Lower leg skin (tissue), 3 donors: ENCODE data around the gene ELFN1.

Experiments
- POLR2A ChIP-seq, 2 donors: fragments of 450-650 bp; IDR thresholded peaks; one replicate each; pipeline ENCODE4 v1.6.1; 2016 to 2017; ENCODE audit warnings: antibody characterized with exemption in 2 of 2, mild to moderate bottlenecking in 1 of 2, moderate library complexity in 1 of 2
- TF ChIP-seq, protein P1 (sequence below), 3 donors: fragments of 450-650 bp; IDR thresholded peaks; one replicate each; pipeline ENCODE4 v1.5.1; 2016; ENCODE audit warnings: antibody characterized with exemption in 3 of 3, mild to moderate bottlenecking in 3 of 3, moderate library complexity in 2 of 3

- TF ChIP-seq, protein P1, sequence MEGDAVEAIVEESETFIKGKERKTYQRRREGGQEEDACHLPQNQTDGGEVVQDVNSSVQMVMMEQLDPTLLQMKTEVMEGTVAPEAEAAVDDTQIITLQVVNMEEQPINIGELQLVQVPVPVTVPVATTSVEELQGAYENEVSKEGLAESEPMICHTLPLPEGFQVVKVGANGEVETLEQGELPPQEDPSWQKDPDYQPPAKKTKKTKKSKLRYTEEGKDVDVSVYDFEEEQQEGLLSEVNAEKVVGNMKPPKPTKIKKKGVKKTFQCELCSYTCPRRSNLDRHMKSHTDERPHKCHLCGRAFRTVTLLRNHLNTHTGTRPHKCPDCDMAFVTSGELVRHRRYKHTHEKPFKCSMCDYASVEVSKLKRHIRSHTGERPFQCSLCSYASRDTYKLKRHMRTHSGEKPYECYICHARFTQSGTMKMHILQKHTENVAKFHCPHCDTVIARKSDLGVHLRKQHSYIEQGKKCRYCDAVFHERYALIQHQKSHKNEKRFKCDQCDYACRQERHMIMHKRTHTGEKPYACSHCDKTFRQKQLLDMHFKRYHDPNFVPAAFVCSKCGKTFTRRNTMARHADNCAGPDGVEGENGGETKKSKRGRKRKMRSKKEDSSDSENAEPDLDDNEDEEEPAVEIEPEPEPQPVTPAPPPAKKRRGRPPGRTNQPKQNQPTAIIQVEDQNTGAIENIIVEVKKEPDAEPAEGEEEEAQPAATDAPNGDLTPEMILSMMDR (IDR thresholded peaks at IDR 0.05), result no peak
- TF ChIP-seq POLR2A (IDR thresholded peaks at IDR 0.05), result no peak
These were observed 39.8 kb downstream of the ELFN1 start for GRCh38 chr7:1709900-1710299.
